ENCODE data around the gene OGT.
"Not testable (repeated sequence)": the region's sequence is repeated elsewhere in the genome, so short reads cannot be mapped to it uniquely, and the experiment has no call there.

The OGT gene

GRCh38 chrX:71550578-71550977, 17.7 kb downstream of the OGT start:
- peaks cover 100% of the 10 kb centered on the region for H3K36me3 Mint-ChIP-seq
- ATAC-seq (peak; percentile 19), DNase-seq (ENCODE audit: low spot score in 2 of 2) (no peak)
- H3K9me3 Mint-ChIP-seq: no peaks in the 10 kb centered on the region
- H3K27ac Mint-ChIP-seq: no peak overlapping the region
- no peak overlapping the region for H3K4me3 Mint-ChIP-seq
- peaks cover 24% of the 10 kb centered on the region for H3K4me1 Mint-ChIP-seq

GRCh38 chrX:71556036-71556435, 23.1 kb downstream of the OGT start:
- Mint-ChIP-seq H3K4me3 (no peak overlapping the region), H3K27ac (peak overlapping the region; percentile 21), H3K36me3 (peaks cover 100% of the 10 kb centered on the region), H3K9me3 (no peaks in the 10 kb centered on the region), H3K4me1 (peaks cover 13% of the 10 kb centered on the region)
- DNase-seq (ENCODE audit: low spot score in 2 of 2) (no peak), ATAC-seq (no peak)

- Mint-ChIP-seq H3K4me1 (peaks cover 14% of the 10 kb centered on the region), H3K27ac (no peak overlapping the region), H3K4me3 (no peak overlapping the region), H3K36me3 (peaks cover 100% of the 10 kb centered on the region), H3K9me3 (no peaks in the 10 kb centered on the region)
- ATAC-seq (no peak), DNase-seq (ENCODE audit: low spot score in 2 of 2) (no peak)
Observed at GRCh38 chrX:71558920-71559319, 26.0 kb downstream of the OGT start.

GRCh38 chrX:71559773-71560172, 26.9 kb downstream of the OGT start:
- not testable (repeated sequence) for DNase-seq (ENCODE audit: low spot score in 2 of 2); H3K4me3 Mint-ChIP-seq; ATAC-seq; H3K9me3 Mint-ChIP-seq; H3K27ac Mint-ChIP-seq
- Mint-ChIP-seq H3K36me3 (peaks cover 100% of the 10 kb centered on the region), H3K4me1 (peaks cover 17% of the 10 kb centered on the region)

DNA sequence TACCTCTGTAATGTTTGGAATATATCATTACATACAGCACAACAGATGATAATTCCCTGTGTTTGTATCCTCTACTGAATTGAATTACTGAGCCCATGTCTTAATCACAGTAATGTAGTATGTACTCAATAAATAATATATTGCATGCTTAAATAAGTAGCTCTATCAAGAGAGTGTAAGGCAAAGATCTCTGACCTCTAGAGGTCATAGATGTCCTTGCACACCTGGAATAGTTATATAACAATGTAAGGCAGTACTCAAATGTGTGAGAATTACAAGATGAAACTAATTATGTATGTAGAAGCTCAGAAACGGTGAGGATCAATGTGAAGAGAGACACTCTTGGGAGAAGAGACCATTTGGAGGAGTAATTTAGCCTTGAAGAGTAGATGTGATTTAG, 31.0 kb downstream of the OGT start:
- no peaks in the 10 kb centered on the region for H3K9me3 Mint-ChIP-seq

GRCh38 chrX:71565474-71566041, 32.7 kb downstream of the OGT start:
- no peak overlapping the region for H3K4me3 Mint-ChIP-seq
- peak overlapping the region; percentile 64 for H3K27ac Mint-ChIP-seq
- H3K9me3 Mint-ChIP-seq: no peaks in the 10 kb centered on the region
- peaks cover 100% of the 10 kb centered on the region for H3K36me3 Mint-ChIP-seq
- DNase-seq (ENCODE audit: low spot score in 2 of 2) (no peak), ATAC-seq (no peak)
- peaks cover 10% of the 10 kb centered on the region for H3K4me1 Mint-ChIP-seq

More for the DNA sequence above, 31.0 kb downstream of the OGT start:
- Mint-ChIP-seq H3K4me3 (no peak overlapping the region), H3K36me3 (peaks cover 100% of the 10 kb centered on the region), H3K27ac (peak overlapping the region; percentile 52), H3K4me1 (peaks cover 10% of the 10 kb centered on the region)
- ATAC-seq (no peak), DNase-seq (ENCODE audit: low spot score in 2 of 2) (no peak)

GRCh38 chrX:71571390-71571789, 38.5 kb downstream of the OGT start:
- peaks cover 100% of the 10 kb centered on the region for H3K36me3 Mint-ChIP-seq
- not testable (repeated sequence) for H3K27ac Mint-ChIP-seq; ATAC-seq; H3K4me3 Mint-ChIP-seq; H3K9me3 Mint-ChIP-seq; H3K4me1 Mint-ChIP-seq; DNase-seq (ENCODE audit: low spot score in 2 of 2)

- no peaks in the 10 kb centered on the region for H3K4me1 Mint-ChIP-seq
- peaks cover 98% of the 10 kb centered on the region for H3K36me3 Mint-ChIP-seq
- no peak for ATAC-seq
- H3K27ac Mint-ChIP-seq: peak overlapping the region; percentile 32
- no peaks in the 10 kb centered on the region for H3K9me3 Mint-ChIP-seq
- no peak for DNase-seq (ENCODE audit: low spot score in 2 of 2)
- no peak overlapping the region for H3K4me3 Mint-ChIP-seq
Observed at GRCh38 chrX:71573590-71573989, 40.7 kb downstream of the OGT start.

- H3K4me3 Mint-ChIP-seq: no peak overlapping the region
- ATAC-seq (no peak), DNase-seq (ENCODE audit: low spot score in 2 of 2) (no peak)
- H3K4me1 Mint-ChIP-seq: no peaks in the 10 kb centered on the region
- H3K27ac Mint-ChIP-seq: peak overlapping the region; percentile 88
- H3K36me3 Mint-ChIP-seq: peaks cover 98% of the 10 kb centered on the region
- H3K9me3 Mint-ChIP-seq: no peaks in the 10 kb centered on the region
Observed at GRCh38 chrX:71577682-71578081, 44.8 kb downstream of the OGT start.

- ATAC-seq: no peak
- H3K27ac Mint-ChIP-seq: peak within 1 kb of the TSS; percentile 88
- H3K4me1 Mint-ChIP-seq: no peaks in the 10 kb centered on the region
- DNase-seq (ENCODE audit: low spot score in 2 of 2): no peak
- no peak within 1 kb of the TSS for H3K4me3 Mint-ChIP-seq
- peaks cover 93% of the 10 kb centered on the region for H3K36me3 Mint-ChIP-seq
- H3K9me3 Mint-ChIP-seq: no peaks in the 10 kb centered on the region
Observed at GRCh38 chrX:71578253-71579135, 45.6 kb downstream of the OGT start, which contains the start of gene GCNA. TSS of gene GCNA (plus strand) at chrX:71578437. CDS start at chrX:71580822, 2,385 bp downstream.

GRCh38 chrX:71579136-71579989, 46.5 kb downstream of the OGT start:
- Mint-ChIP-seq H3K4me3 (no peak overlapping the region), H3K4me1 (no peaks in the 10 kb centered on the region), H3K36me3 (peaks cover 85% of the 10 kb centered on the region), H3K9me3 (no peaks in the 10 kb centered on the region), H3K27ac (peak overlapping the region; percentile 88)
- ATAC-seq: no peak
- no peak for DNase-seq (ENCODE audit: low spot score in 2 of 2)

GRCh38 chrX:71579990-71580380, 47.1 kb downstream of the OGT start:
- no peak overlapping the region for H3K4me3 Mint-ChIP-seq
- peak overlapping the region; percentile 88 for H3K27ac Mint-ChIP-seq
- H3K4me1 Mint-ChIP-seq: no peaks in the 10 kb centered on the region
- ATAC-seq (no peak), DNase-seq (ENCODE audit: low spot score in 2 of 2) (no peak)
- H3K9me3 Mint-ChIP-seq: no peaks in the 10 kb centered on the region
- peaks cover 81% of the 10 kb centered on the region for H3K36me3 Mint-ChIP-seq

GRCh38 chrX:71581210-71581609, 48.3 kb downstream of the OGT start:
- ATAC-seq (no peak), DNase-seq (ENCODE audit: low spot score in 2 of 2) (no peak)
- Mint-ChIP-seq H3K36me3 (peaks cover 72% of the 10 kb centered on the region), H3K9me3 (no peaks in the 10 kb centered on the region), H3K4me3 (no peak overlapping the region), H3K4me1 (peaks cover 2% of the 10 kb centered on the region), H3K27ac (peak overlapping the region; percentile 12)

DNA sequence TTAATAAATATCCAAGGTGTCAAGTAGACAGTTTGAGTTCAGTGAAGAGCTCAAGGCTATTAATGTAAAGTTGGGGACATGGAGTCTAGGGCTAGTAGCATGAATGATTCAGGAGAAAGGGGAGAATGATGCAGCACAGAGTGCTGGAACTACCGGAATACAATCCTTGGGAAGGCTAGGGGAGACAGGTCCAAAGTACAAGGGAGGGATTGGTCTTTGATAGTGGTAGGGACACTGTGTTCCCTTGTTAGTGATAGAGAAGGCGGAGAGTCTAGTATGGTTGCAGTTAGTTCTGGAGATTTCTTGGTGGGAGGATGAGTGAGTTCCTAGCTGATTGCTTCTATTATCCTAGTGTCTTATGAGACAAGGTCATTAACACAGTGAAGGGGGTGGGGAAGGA, 54.0 kb downstream of the OGT start:
- Mint-ChIP-seq H3K4me3 (no peak overlapping the region), H3K27ac (peak overlapping the region; percentile 18), H3K4me1 (peaks cover 5% of the 10 kb centered on the region), H3K9me3 (no peaks in the 10 kb centered on the region), H3K36me3 (peaks cover 34% of the 10 kb centered on the region)
- no peak for DNase-seq (ENCODE audit: low spot score in 2 of 2)
- no peak for ATAC-seq

DNA sequence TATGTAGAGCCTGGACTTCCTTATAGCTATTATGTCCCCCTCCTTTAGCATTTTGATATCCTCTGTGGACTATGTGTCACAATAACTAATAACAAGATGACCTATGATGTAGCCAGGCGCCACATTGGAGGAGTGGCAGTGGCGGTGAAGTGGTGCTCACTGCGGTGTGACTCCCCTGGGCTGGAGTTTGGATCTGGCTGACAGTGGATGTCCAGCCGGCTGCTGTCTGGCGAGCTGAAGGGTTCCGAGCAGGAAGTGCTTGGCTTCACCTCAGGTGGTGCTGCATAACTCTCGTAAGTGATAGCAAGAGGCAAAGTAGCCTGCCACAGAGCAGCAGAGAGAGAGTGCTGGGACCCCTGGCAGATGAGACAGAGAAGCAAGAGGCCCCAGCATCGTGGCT, 60.3 kb downstream of the OGT start:
- peaks cover 52% of the 10 kb centered on the region for H3K36me3 Mint-ChIP-seq
- not testable (repeated sequence) for DNase-seq (ENCODE audit: low spot score in 2 of 2); H3K4me3 Mint-ChIP-seq; H3K4me1 Mint-ChIP-seq; ATAC-seq; H3K9me3 Mint-ChIP-seq; H3K27ac Mint-ChIP-seq
